OCI-LY3 (cell line): ENCODE results near the gene ECE1.

Experiments
- EZH2phosphoT487 ChIP-seq: fragments of 200-600 bp; shearing (Covaris generic); IDR thresholded peaks from 2 replicates; pipeline ENCODE4 v1.6.1; 2018; ENCODE audit warnings: antibody characterized with exemption, mixed run types, low read depth
- TF ChIP-seq, protein P1 (sequence below): fragments of 200-600, 300-600 bp; sonication (generic); IDR thresholded peaks from 2 replicates; pipeline ENCODE4 v1.5.1; 2014; ENCODE audit warnings: antibody characterized with exemption, low read length, low read depth

DNA sequence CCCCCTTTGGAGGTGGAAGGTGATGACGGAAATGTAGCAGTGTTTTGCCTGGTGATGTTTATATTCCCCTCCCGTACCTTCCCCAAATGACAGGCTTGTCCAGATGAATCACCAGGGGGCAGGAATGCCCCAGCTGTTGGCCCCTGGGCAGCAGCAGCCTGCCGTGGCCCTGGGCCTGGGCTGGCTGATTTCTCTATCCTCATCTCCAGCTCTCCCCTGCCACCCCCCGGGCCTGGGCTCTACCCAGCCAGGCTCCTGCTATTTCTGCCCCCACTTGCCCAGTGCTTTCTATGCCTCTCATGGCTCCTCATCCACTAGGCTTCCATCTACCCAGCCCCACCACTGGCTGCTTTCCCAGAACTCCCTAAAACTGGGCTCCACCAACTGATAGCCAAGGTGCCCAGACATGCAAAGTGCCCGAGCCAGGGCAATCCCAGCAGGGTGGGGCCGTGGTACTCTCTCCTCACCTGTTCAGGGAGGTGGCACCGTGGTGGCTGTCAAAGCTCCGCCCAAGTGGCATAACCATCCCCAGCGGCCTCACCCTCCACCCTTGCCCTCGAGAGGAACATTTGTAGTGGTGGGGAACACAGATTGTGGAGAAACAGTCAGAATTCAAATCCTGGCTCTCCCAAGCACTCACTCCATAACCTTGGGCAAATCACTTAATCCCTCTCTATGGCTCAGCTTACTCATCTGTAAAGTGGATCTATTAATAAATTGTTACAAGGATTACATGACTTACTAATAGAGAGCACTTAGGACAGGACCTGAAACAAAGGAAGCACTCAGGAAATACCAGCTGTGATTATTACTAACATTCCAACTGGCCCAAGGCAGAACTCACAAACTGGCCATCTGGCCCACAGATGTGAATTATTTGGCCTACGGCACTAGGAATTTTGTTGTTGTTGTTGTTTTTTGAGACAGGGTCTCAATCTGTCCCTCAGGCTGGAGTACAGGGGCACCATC is 12.8 kb upstream of the ECE1 start:
- TF ChIP-seq, protein P1, sequence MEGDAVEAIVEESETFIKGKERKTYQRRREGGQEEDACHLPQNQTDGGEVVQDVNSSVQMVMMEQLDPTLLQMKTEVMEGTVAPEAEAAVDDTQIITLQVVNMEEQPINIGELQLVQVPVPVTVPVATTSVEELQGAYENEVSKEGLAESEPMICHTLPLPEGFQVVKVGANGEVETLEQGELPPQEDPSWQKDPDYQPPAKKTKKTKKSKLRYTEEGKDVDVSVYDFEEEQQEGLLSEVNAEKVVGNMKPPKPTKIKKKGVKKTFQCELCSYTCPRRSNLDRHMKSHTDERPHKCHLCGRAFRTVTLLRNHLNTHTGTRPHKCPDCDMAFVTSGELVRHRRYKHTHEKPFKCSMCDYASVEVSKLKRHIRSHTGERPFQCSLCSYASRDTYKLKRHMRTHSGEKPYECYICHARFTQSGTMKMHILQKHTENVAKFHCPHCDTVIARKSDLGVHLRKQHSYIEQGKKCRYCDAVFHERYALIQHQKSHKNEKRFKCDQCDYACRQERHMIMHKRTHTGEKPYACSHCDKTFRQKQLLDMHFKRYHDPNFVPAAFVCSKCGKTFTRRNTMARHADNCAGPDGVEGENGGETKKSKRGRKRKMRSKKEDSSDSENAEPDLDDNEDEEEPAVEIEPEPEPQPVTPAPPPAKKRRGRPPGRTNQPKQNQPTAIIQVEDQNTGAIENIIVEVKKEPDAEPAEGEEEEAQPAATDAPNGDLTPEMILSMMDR: no peak
- TF ChIP-seq EZH2phosphoT487: no peak
